Superior temporal gyrus (tissue), 1 donor: ENCODE results near the gene PTMA.
A peak's percentile ranks its signal among the peaks of the same experiment; 100 is the strongest.

Experiments used
- DNase-seq: peaks from one replicate; pipeline ENCODE4 v3.0.0-alpha.2; 2016; ENCODE audit errors: extremely low spot score

PTMA gene

GRCh38 chr2:231676243-231676642 lies 32.1 kb upstream of the PTMA start:
- peak; percentile 9 for DNase-seq

GRCh38 chr2:231677632-231678104 lies 30.7 kb upstream of the PTMA start:
- peak; percentile 97 for DNase-seq

- DNase-seq: no peak
These were observed 28.4 kb upstream of the PTMA start for GRCh38 chr2:231679908-231680284.

- no peak for DNase-seq
These were observed 27.9 kb upstream of the PTMA start for GRCh38 chr2:231680285-231680991.

DNA sequence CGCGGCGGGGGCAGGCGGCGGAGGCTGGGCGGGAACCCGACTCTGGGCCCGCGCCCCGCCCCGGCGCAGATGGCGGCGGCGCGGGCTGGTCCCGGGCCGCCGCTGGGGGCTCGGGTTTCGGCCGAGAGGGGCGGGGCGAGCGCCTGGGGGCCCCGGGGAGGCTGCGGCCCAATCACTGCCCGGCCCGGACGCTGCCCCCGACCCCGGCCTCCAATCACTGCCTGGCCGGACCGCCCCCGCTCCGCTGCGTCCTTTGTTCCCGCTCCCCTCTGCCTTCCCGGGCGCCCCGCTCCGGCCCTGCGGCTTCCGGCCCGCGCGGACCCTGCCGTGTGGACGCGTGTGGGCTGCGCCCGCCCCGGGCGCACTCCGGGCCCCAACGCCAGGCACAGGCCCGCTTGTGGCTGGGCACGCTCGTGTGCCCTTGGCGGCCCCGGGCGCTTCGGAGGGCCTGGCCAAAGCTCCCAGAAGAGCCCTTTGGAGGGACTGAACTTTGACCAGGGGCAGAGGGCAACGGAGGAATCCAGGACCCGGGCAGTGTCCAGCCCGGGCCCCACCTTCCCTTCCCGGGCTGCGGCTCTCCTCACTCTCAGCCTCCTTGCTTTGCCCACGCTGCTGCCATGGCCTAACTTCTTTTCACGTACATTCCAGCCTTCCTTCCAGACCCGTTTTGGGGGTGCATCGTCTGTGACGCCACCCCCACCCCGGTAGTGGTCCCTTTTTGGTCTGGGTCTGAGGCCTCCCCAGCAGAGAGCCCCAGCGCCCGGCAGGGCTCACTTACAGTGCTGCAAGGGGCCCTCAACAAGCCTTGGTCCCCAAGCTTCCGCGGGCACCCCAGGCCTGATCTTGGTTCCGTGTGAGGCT lies 27.1 kb upstream of the PTMA start:
- peak; percentile 80 for DNase-seq

- no peak for DNase-seq
These were observed 25.6 kb upstream of the PTMA start for GRCh38 chr2:231682603-231683291.

DNA sequence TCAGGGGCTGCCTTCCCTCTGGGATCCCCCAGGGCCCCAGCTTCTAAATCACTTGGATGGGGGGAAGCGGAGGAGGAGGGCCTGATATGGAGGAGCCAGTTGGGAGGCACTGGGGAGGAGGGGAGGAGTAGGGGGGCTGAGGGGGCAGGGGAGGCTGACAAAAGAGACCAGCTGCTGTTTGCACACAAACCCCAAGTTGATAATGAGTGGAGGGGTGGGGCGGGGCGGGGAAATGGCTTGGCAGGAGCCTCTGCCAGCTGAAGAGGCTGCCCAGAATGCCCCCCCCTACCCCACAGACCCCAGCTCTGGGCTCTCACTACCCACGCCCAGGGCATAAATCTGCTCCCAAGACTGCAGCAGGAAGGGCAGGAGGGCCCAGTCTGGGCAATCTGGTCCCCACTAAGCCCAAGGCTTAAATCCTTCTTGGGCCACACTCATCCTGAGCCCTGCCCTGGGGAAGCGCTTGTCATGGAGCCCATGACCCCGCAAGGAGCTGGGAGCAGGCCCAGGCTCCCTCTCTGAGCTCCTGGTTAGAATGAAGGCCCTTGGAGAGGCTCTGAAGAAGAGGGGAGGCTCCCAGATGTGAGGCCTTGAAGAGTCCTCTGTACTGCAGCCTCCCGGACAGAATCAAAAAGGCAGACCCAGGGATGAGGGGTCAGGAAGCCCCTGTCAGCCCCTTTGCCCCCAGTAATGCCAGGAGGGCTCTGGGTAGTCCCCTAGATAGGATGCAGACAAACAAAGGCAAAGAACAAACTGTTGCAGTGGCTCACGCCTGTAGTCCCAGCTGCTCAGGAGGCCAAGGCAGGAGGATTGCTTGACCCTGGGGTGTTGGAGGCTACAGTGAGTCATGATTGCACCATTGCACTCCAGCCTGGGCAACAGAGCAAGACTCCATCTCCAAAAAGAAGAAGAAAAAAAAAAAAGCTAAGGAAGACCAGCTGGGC lies 24.8 kb upstream of the PTMA start:
- peak; percentile 68 for DNase-seq

GRCh38 chr2:231684314-231685223 lies 23.8 kb upstream of the PTMA start:
- DNase-seq: peak; percentile 90

DNA sequence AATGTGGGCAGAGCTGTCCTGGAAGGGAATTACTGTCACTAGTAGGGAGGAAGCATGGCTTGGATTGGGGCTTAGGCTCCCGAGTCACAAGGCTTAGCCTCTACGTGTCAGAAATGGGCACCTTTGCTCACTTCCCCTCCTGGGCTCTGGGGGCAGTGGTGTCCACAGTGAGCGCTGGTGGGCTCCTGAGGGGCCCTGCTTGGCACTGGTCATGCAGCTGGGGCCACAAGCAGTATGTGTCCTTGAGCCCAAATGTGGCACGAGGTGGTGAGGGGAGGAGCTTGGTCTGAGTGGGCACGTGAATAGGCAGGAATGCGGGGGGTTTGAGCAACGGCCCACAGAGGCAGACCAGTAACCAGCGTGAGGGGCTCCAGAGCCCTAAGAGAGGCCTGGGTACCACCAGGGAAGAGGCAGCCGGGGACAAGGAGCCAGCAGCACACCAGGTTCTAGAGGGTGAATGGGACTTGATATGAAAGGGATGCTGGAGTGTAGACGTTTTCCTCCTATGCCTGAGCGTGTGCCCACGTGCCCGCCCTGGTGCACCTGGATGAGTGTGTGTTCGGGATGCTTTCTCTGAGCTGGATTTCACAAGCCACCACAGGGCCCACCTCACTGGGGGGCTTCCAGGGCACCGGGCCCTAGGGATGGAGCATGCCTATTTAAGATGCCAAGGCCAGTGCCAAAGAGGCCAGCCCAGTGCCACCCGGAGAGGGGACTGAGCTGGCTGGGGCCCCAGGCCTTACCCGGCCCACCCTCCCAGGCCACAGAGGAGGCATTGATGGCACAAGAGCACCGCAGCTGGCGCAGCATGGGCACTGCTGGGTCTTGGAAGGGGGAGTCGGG lies 22.8 kb upstream of the PTMA start:
- peak; percentile 94 for DNase-seq

DNA sequence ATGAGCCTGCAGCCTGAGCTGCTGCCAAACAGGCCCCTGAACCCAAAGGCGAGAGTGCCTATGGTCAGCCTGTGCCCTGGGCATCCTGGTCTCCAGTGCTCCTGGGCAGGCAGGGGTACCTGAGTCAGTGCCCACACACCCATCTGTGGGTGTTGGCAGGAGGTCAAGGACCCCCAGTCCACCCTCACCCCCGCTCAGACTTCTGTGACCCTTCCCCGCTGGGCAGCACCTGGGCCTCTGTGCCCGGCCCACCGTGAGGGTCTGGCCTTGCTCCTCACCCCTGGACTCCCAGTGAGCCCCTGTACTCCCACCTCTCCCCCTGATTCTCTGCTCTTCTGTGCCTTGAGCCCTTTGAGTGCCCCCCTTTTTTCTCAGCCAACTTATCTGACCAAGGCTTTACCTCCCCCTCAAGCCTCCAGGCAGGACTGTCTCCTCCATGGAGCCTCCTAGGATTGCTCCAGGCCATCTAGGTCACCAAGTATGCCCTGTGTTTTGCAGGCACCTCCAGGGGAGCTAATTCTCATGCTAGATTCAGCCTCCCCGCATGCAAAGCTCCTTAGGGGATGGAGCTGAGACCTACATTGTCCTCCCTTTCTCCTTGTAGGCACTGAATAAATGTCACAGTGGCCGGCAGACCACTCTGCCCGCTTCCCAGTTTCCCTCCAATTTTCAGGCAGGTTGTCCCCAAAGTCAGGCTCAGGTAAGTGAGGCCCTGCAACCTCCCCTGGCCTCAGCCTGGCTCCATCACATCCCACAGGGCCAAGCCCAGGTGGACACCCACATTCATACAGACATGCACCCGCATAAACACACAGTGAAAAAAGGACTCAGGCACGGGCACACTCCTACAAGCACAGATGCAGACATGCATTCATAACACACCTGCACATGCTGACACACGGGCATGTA lies 21.9 kb upstream of the PTMA start:
- DNase-seq: peak; percentile 34

GRCh38 chr2:231687133-231687852 lies 21.0 kb upstream of the PTMA start:
- DNase-seq: peak; percentile 88

DNA sequence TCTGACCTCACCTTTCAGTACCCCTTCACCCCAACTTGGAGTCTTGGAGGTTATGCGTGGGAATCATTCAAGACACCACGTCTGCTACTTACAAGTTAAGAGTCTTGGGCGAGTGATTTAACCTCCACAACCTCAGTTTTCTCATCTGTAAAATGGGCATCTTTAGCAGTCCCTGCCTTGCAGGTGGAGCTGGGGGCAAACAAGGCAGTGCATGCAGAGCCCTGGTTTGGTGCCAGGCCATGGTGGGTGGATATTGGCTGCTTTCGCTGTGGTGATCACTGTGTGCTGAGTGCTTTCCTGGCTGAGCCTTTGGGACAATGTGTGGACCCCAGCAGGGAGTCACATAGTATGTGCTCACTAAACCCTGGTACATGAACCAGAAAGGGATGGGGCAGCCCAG lies 20.4 kb upstream of the PTMA start:
- DNase-seq: no peak

DNA sequence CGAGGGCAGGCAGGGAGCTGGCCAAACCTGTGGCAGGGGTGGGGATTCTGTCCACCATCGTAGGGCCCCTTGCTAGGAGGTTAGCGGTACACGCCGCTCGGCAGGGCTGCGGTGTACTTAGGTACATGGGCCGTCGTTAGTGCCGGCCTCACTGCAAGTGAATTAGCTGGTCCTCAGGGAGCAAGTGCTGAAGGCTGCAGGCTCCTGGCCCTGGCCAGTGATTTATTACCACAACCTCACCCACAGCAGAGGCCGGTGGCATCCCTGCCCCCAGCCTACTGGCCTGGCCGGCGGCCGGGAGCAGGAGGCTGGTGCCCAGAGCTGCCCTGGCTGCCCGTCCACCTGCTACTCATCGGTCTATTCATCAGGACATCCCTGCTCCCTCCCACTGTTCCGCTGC lies 19.6 kb upstream of the PTMA start:
- DNase-seq: no peak

- no peak for DNase-seq
These were observed 19.0 kb upstream of the PTMA start for GRCh38 chr2:231689124-231689893.

DNA sequence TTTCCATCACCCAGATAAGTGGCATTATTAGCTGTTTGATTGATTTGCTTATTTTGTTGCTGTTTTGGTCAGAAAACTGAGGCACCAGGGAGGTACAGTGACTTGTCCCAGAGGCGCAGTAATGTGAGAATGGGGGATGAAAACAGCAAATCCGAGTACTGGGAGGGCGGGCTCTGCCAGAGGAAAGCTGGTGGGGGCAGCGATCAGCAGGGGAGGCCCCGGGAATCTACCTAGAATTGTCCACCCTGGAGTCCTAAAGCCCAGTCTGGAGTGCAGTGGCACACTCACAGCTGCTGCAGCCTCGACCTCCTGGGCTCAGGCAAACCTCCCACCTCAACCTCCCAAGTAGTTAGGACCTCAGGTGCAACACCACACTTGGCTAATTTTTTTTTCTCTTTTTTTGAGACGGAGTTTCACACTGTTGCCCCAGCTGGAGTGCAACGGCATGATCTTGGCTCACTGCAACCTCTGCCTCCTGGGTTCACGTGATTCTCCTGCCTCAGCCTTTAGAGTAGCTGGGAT lies 17.0 kb upstream of the PTMA start:
- DNase-seq: no peak

GRCh38 chr2:231692847-231693246 lies 15.5 kb upstream of the PTMA start:
- DNase-seq: no peak

DNA sequence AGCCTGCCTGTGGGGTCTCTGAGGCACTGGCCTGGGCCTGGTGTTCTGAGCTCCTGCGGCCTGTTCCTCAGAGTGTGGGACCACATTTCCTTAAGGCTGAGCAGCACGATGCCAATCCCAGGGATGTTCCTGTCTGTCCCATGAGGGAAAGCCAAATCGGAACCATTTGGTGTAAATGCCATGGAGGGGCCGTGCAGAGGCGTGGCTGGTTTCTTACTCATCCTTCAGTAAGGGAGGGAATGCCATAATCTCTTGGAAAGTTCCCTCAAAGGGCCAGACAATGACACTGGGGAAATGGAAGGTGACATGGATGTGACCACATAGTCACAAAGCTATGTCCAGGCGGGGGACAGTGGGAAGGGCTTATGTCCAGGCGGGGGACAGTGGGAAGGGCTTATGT lies 14.4 kb upstream of the PTMA start:
- no peak for DNase-seq
